NB4 (cell line): ENCODE data around the gene STK11IP.

Experiments used
- CTCF ChIP-seq: IDR thresholded peaks from one replicate; pipeline ENCODE4 v1.5.1; 2012; ENCODE audit warnings: low read depth, low read length
- MAX ChIP-seq: IDR thresholded peaks from 2 replicates; pipeline ENCODE4 v1.6.1; 2011; ENCODE audit warnings: low read depth, low read length
- MYC ChIP-seq: IDR thresholded peaks from 2 replicates; pipeline ENCODE4 v1.6.1; 2011; ENCODE audit warnings: low read depth, low read length

- TF ChIP-seq MYC: no peak
- no peak for TF ChIP-seq CTCF
- no peak for TF ChIP-seq MAX
Measured at GRCh38 chr2:219614076-219614860, 16.6 kb downstream of the STK11IP start.
